ENCODE measurements around the gene DNAI1. TPM values are rescaled to one million over a fixed set of nuclear protein-coding genes. Genes with fewer than 3 reads are reported as not detected.

The DNAI1 gene
- total and polyA plus RNA-seq, 4 experiments from 2014 or later, result not detected

GRCh38 chr9:34520505-34521385 lies 62.1 kb downstream of the DNAI1 start:
- Histone ChIP-seq H3K36me3 (ENCODE audit: insufficient read depth, low read length) (no peaks in the 10 kb centered on the region), H3K4me1 (ENCODE audit: insufficient read depth, low read length) (peaks cover 12% of the 10 kb centered on the region), H3K27me3 (ENCODE audit: insufficient read depth, low read length) (no peaks in the 10 kb centered on the region), H3K4me3 (ENCODE audit: low read length in 2 of 2) (no peak overlapping the region), H3K9me3 (ENCODE audit: control insufficient read depth in 1 of 2, low read length in 2 of 2) (no peaks in the 10 kb centered on the region), H3K27ac (ENCODE audit: low read depth, low read length) (no peak overlapping the region)
- Mint-ChIP-seq H3K4me3 (peak overlapping the region in 3 of 8 donors; percentile 34 to 59 (median 55)), H3K27ac (no peak overlapping the region), H3K27me3 (peaks cover 0 to 3% of the 10 kb centered on the region in 2 donors), H3K4me1 (peaks cover 6 to 13% (median 8%) of the 10 kb centered on the region in 4 donors), H3K36me3 (no peaks in the 10 kb centered on the region), H3K9me3 (no peaks in the 10 kb centered on the region)
- POLR2A ChIA-PET (ENCODE audit: partially characterized antibody), result no interaction called here
- intact Hi-C loops (cut with micrococcal nuclease), result loop anchor here (5.0 kb wide), 1 partner anchor 112 kb away; no protein-coding TSS in a partner anchor
- DNase-seq, result no peak
- CTCF ChIA-PET (ENCODE audit: partially characterized antibody), result interaction anchor here (0.8 to 1.6 kb wide), 2 partner anchors 71 to 117 kb away, joined by 3 read pairs; partner anchors contain the start of gene SIGMAR1

GRCh38 chr9:34521406-34522045 lies 62.9 kb downstream of the DNAI1 start:
- no peaks in the 10 kb centered on the region for H3K9me3 ChIP-seq (ENCODE audit: control insufficient read depth in 1 of 2, low read length in 2 of 2)
- no peak for DNase-seq
- Mint-ChIP-seq H3K27me3 (peaks cover 0 to 3% of the 10 kb centered on the region in 2 donors), H3K4me1 (peaks cover 6 to 13% (median 8%) of the 10 kb centered on the region in 4 donors), H3K36me3 (no peaks in the 10 kb centered on the region), H3K27ac (peak overlapping the region in 1 of 7 donors; percentile 86), H3K4me3 (peak overlapping the region in 4 of 8 donors; percentile 40 to 59 (median 42)), H3K9me3 (no peaks in the 10 kb centered on the region)
- ChIA-PET CTCF (ENCODE audit: partially characterized antibody) (no interaction called here), POLR2A (ENCODE audit: partially characterized antibody) (no interaction called here)
- H3K27ac ChIP-seq (ENCODE audit: low read depth, low read length), result no peak overlapping the region
- peaks cover 12% of the 10 kb centered on the region for H3K4me1 ChIP-seq (ENCODE audit: insufficient read depth, low read length)
- H3K36me3 ChIP-seq (ENCODE audit: insufficient read depth, low read length), result no peaks in the 10 kb centered on the region
- H3K4me3 ChIP-seq (ENCODE audit: low read length in 2 of 2), result no peak overlapping the region
- H3K27me3 ChIP-seq (ENCODE audit: insufficient read depth, low read length), result no peaks in the 10 kb centered on the region
- intact Hi-C loops (cut with micrococcal nuclease), result loop anchor here (5.0 kb wide), 1 partner anchor 111 kb away; no protein-coding TSS in a partner anchor

- peaks cover 12% of the 10 kb centered on the region for H3K4me1 ChIP-seq (ENCODE audit: insufficient read depth, low read length)
- H3K27me3 ChIP-seq (ENCODE audit: insufficient read depth, low read length), result no peaks in the 10 kb centered on the region
- H3K4me3 ChIP-seq (ENCODE audit: low read length in 2 of 2), result peak overlapping the region; percentile 7 to 43
- no peaks in the 10 kb centered on the region for H3K9me3 Mint-ChIP-seq
- no peaks in the 10 kb centered on the region for H3K36me3 ChIP-seq (ENCODE audit: insufficient read depth, low read length)
- H3K36me3 Mint-ChIP-seq, result no peaks in the 10 kb centered on the region
- no peak overlapping the region for H3K27ac ChIP-seq (ENCODE audit: low read depth, low read length)
- H3K27me3 Mint-ChIP-seq, result peaks cover 1 to 5% of the 10 kb centered on the region in 2 donors
- ChIA-PET CTCF (ENCODE audit: partially characterized antibody) (interaction anchor here (0.7 kb wide), 1 partner anchor 22 kb away, joined by 3 read pairs; no protein-coding TSS in a partner anchor), POLR2A (ENCODE audit: partially characterized antibody) (interaction anchor here (2.6 kb wide), 1 partner anchor 64 kb away, joined by 8 read pairs; the partner anchor contains the start of genes DNAI1 and FAM219A)
- no peaks in the 10 kb centered on the region for H3K9me3 ChIP-seq (ENCODE audit: control insufficient read depth in 1 of 2, low read length in 2 of 2)
- H3K4me1 Mint-ChIP-seq, result peaks cover 6 to 13% (median 8%) of the 10 kb centered on the region in 4 donors
- peak overlapping the region in 5 of 7 donors; percentile 48 to 85 (median 67) for H3K27ac Mint-ChIP-seq
- peak in 2 of 5 donors; percentile 5 to 6 for DNase-seq
- intact Hi-C loops (cut with micrococcal nuclease), result loop anchor here (5.0 kb wide), 1 partner anchor 110 kb away; no protein-coding TSS in a partner anchor
- H3K4me3 Mint-ChIP-seq, result peak overlapping the region; percentile 54 to 89 (median 81)
Measured at GRCh38 chr9:34522091-34522887, 63.7 kb downstream of the DNAI1 start.

- Mint-ChIP-seq H3K4me1 (peaks cover 6 to 13% (median 8%) of the 10 kb centered on the region in 4 donors), H3K4me3 (peak within 1 kb of the TSS; percentile 54 to 89 (median 81)), H3K9me3 (no peaks in the 10 kb centered on the region), H3K27me3 (peaks cover 1 to 5% of the 10 kb centered on the region in 2 donors), H3K36me3 (no peaks in the 10 kb centered on the region), H3K27ac (peak within 1 kb of the TSS in 5 of 7 donors; percentile 50 to 85 (median 68))
- peak within 1 kb of the TSS; percentile 29 to 58 for H3K4me3 ChIP-seq (ENCODE audit: low read length in 2 of 2)
- CTCF ChIA-PET (ENCODE audit: partially characterized antibody), result interaction anchor here (0.7 to 1.3 kb wide), 2 partner anchors 23 to 144 kb away, joined by 3 read pairs; no protein-coding TSS in a partner anchor
- no peaks in the 10 kb centered on the region for H3K36me3 ChIP-seq (ENCODE audit: insufficient read depth, low read length)
- POLR2A ChIA-PET (ENCODE audit: partially characterized antibody), result interaction anchor here (0.7 to 2.6 kb wide), 3 partner anchors 64 to 130 kb away, joined by 3 to 8 read pairs (median 4); partner anchors contain the start of genes DNAI1, FAM219A and SIGMAR1
- H3K4me1 ChIP-seq (ENCODE audit: insufficient read depth, low read length), result peaks cover 12% of the 10 kb centered on the region
- H3K27me3 ChIP-seq (ENCODE audit: insufficient read depth, low read length), result no peaks in the 10 kb centered on the region
- peak; percentile 85 to 96 (median 91) for DNase-seq
- peak within 1 kb of the TSS; percentile 44 for H3K27ac ChIP-seq (ENCODE audit: low read depth, low read length)
- H3K9me3 ChIP-seq (ENCODE audit: control insufficient read depth in 1 of 2, low read length in 2 of 2), result no peaks in the 10 kb centered on the region
- intact Hi-C loops (cut with micrococcal nuclease), result loop anchor here (1.0 to 5.0 kb wide), 2 partner anchors 65 to 109 kb away; partner anchors contain the start of genes DNAI1 and FAM219A
Measured at GRCh38 chr9:34522971-34523797, 64.6 kb downstream of the DNAI1 start, which contains the start of gene ENHO. Gene ENHO (minus strand): TSS chr9:34522990. CDS start chr9:34521695, 1,295 bp downstream.

- Histone ChIP-seq H3K27me3 (ENCODE audit: insufficient read depth, low read length) (no peaks in the 10 kb centered on the region), H3K9me3 (ENCODE audit: control insufficient read depth in 1 of 2, low read length in 2 of 2) (no peaks in the 10 kb centered on the region), H3K4me1 (ENCODE audit: insufficient read depth, low read length) (peaks cover 12% of the 10 kb centered on the region), H3K27ac (ENCODE audit: low read depth, low read length) (no peak overlapping the region), H3K36me3 (ENCODE audit: insufficient read depth, low read length) (no peaks in the 10 kb centered on the region), H3K4me3 (ENCODE audit: low read length in 2 of 2) (no peak overlapping the region)
- Mint-ChIP-seq H3K4me1 (peaks cover 6 to 13% (median 8%) of the 10 kb centered on the region in 4 donors), H3K4me3 (peak overlapping the region in 1 of 8 donors; percentile 11), H3K36me3 (no peaks in the 10 kb centered on the region), H3K27me3 (peaks cover 4 to 6% of the 10 kb centered on the region in 2 donors), H3K27ac (no peak overlapping the region), H3K9me3 (no peaks in the 10 kb centered on the region)
- CTCF ChIA-PET (ENCODE audit: partially characterized antibody), result interaction anchor here (1.3 to 1.4 kb wide), 2 partner anchors 110 to 145 kb away, joined by 3 read pairs; no protein-coding TSS in a partner anchor
- intact Hi-C loops (cut with micrococcal nuclease), result loop anchor here (5.0 kb wide), 1 partner anchor 108 kb away; no protein-coding TSS in a partner anchor
- no peak for DNase-seq
- POLR2A ChIA-PET (ENCODE audit: partially characterized antibody), result interaction anchor here (0.7 to 2.6 kb wide), 2 partner anchors 66 to 131 kb away, joined by 3 to 8 read pairs; partner anchors contain the start of genes DNAI1 and FAM219A
Measured at GRCh38 chr9:34524349-34524748, 65.7 kb downstream of the DNAI1 start.

GRCh38 chr9:34526026-34526425 lies 67.4 kb downstream of the DNAI1 start:
- Histone ChIP-seq H3K27ac (ENCODE audit: low read depth, low read length) (no peak overlapping the region), H3K36me3 (ENCODE audit: insufficient read depth, low read length) (no peaks in the 10 kb centered on the region), H3K27me3 (ENCODE audit: insufficient read depth, low read length) (no peaks in the 10 kb centered on the region), H3K4me3 (ENCODE audit: low read length in 2 of 2) (no peak overlapping the region), H3K9me3 (ENCODE audit: control insufficient read depth in 1 of 2, low read length in 2 of 2) (no peaks in the 10 kb centered on the region), H3K4me1 (ENCODE audit: insufficient read depth, low read length) (peaks cover 12% of the 10 kb centered on the region)
- Mint-ChIP-seq H3K36me3 (no peaks in the 10 kb centered on the region), H3K9me3 (peaks cover 0 to 2% (median 0%) of the 10 kb centered on the region in 8 donors), H3K27ac (no peak overlapping the region), H3K4me1 (peaks cover 6 to 13% (median 8%) of the 10 kb centered on the region in 4 donors), H3K27me3 (peaks cover 11 to 17% of the 10 kb centered on the region in 2 donors), H3K4me3 (no peak overlapping the region)
- CTCF ChIA-PET (ENCODE audit: partially characterized antibody), result interaction anchor here (1.5 kb wide), 1 partner anchor 24 kb away, joined by 4 read pairs; no protein-coding TSS in a partner anchor
- intact Hi-C loops (cut with micrococcal nuclease), result no loop called here
- no peak for DNase-seq
- POLR2A ChIA-PET (ENCODE audit: partially characterized antibody), result no interaction called here
